Left lung (tissue), 10 donors: Measurements from ENCODE around the gene SIN3B. TPM values are rescaled to one million over a fixed set of nuclear protein-coding genes. Genes with fewer than 3 reads are reported as not detected.

Source experiments
- ATAC-seq: fragments of 200-7000 bp; cut with Tn5 transposase; one replicate; pipeline ENCODE4 v1.9.1; 2020; ENCODE audit warnings: moderate library complexity
- DNase-seq, 4 donors: peaks; one replicate each; pipeline ENCODE4 v3.0.0-alpha.2; 2013 to 2020
- H3K27ac ChIP-seq, 2 donors: fragments of 200-600 bp; sonication (generic) in 1 of 2; one replicate each; pipeline versions ENCODE4 v1.5.0 to v1.8.0; 2020 to 2021
- H3K27me3 ChIP-seq, 2 donors: fragments of 200-600 bp; sonication (generic) in 1 of 2; one replicate each; pipeline versions ENCODE4 v1.5.0 to v1.8.0; 2020 to 2021
- H3K36me3 ChIP-seq, 2 donors: fragments of 200-600 bp; sonication (generic) in 1 of 2; one replicate each; pipeline versions ENCODE4 v1.5.0 to v1.8.0; 2020 to 2021
- H3K4me1 ChIP-seq, 2 donors: fragments of 200-600 bp; one replicate each; pipeline ENCODE4 v1.8.0; 2021
- H3K4me3 ChIP-seq, 2 donors: fragments of 200-600 bp; sonication (generic) in 1 of 2; one replicate each; pipeline versions ENCODE4 v1.5.0 to v1.8.0; 2020 to 2021; ENCODE audit warnings: mild to moderate bottlenecking in 1 of 2
- H3K9me3 ChIP-seq, 2 donors: fragments of 200-600 bp; sonication (generic) in 1 of 2; one replicate each; pipeline versions ENCODE4 v1.5.0 to v1.8.0; 2020 to 2021
- CTCF ChIP-seq, 2 donors: fragments of 200-600 bp; sonication (generic) in 1 of 2; IDR thresholded peaks; one replicate each; pipeline versions ENCODE4 v1.5.0 to v1.8.0; 2021; ENCODE audit warnings: antibody characterized with exemption in 2 of 2
- intact Hi-C, 2 donors: fragments of 100-400 bp; cut with DNase I; formaldehyde crosslinking; loops; one replicate each; pipeline versions ENCODE4 v1.11.2 to v1.14.2; 2022
- polyA plus RNA-seq, 6 donors: library from polyadenylated mRNA; unstranded; fragments of 120-200 nt; gene quantifications; one replicate each; pipeline ENCODE4 v1.2.1, GENCODE V29; 2013; ENCODE audit not compliant: insufficient read length in 6 of 6
- total RNA-seq, 2 donors: library from RNA; stranded (reverse); fragmentation: NEBNext Ultra II Directional; extraction: Animal tissue kit (Norgen Biotek cat#: 25700); gene quantifications; one replicate each; pipeline ENCODE4 v1.2.1, GENCODE V29; 2021
- donor health status: DM: no; HTN: yes; CAD: no.
- donor health status: DM: no; HTN: no; CAD: no.

SIN3B gene
- total and polyA plus RNA-seq, 8 donors, result 46.3 to 91.1 (median 69.5) TPM

- Histone ChIP-seq H3K4me1 (peaks cover 0 to 44% of the 10 kb centered on the region in 2 donors), H3K4me3 (no peak overlapping the region), H3K9me3 (no peaks in the 10 kb centered on the region), H3K27me3 (peaks cover 0 to 60% of the 10 kb centered on the region in 2 donors), H3K36me3 (no peaks in the 10 kb centered on the region), H3K27ac (no peak overlapping the region)
- no peak for TF ChIP-seq CTCF (IDR thresholded peaks at IDR 0.05)
- no peak for ATAC-seq
- intact Hi-C loops, result no loop called here
- DNase-seq, result no peak
Measured at GRCh38 chr19:16891696-16892382, 62.6 kb downstream of the SIN3B start.

GRCh38 chr19:16892436-16892835 is 63.2 kb downstream of the SIN3B start:
- DNase-seq, result peak in 1 of 4 donors; percentile 49
- no peaks in the 10 kb centered on the region for H3K36me3 ChIP-seq
- H3K27me3 ChIP-seq, result peaks cover 0 to 56% of the 10 kb centered on the region in 2 donors
- no peak overlapping the region for H3K27ac ChIP-seq
- no peak for ATAC-seq
- no peak for TF ChIP-seq CTCF (IDR thresholded peaks at IDR 0.05)
- intact Hi-C loops, result no loop called here
- peaks cover 0 to 38% of the 10 kb centered on the region in 2 donors for H3K4me1 ChIP-seq
- no peak overlapping the region for H3K4me3 ChIP-seq
- no peaks in the 10 kb centered on the region for H3K9me3 ChIP-seq

- DNase-seq, result peak in 1 of 4 donors; percentile 66
- Histone ChIP-seq H3K9me3 (no peaks in the 10 kb centered on the region), H3K4me3 (no peak overlapping the region), H3K27me3 (peaks cover 0 to 56% of the 10 kb centered on the region in 2 donors), H3K4me1 (peaks cover 0 to 33% of the 10 kb centered on the region in 2 donors), H3K27ac (peak overlapping the region in 1 of 2 donors; percentile 42), H3K36me3 (no peaks in the 10 kb centered on the region)
- intact Hi-C loops, result no loop called here
- ATAC-seq, result no peak
- no peak for TF ChIP-seq CTCF (IDR thresholded peaks at IDR 0.05)
Measured at GRCh38 chr19:16892868-16893685, 63.9 kb downstream of the SIN3B start.

DNA sequence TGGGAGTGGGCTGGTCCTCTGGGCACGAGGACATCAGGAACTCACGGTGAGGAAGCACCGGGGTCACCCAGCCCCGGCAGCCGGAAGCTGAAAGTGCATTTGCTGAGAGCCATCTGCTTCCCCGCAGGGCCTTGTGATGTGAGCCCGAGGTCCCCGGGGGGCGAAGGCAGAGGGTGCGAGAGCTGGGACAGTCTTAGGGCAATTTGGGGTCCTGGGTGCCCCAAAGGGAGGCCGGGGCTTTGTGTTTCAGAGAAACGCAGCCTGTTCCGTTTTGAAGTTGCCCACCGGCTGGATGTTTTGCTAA is 64.4 kb downstream of the SIN3B start:
- intact Hi-C loops, result no loop called here
- Histone ChIP-seq H3K36me3 (no peaks in the 10 kb centered on the region), H3K27me3 (peaks cover 0 to 52% of the 10 kb centered on the region in 2 donors), H3K4me1 (peaks cover 0 to 27% of the 10 kb centered on the region in 2 donors), H3K27ac (peak overlapping the region in 1 of 2 donors; percentile 42), H3K4me3 (no peak overlapping the region), H3K9me3 (no peaks in the 10 kb centered on the region)
- TF ChIP-seq CTCF (IDR thresholded peaks at IDR 0.05), result no peak
- DNase-seq (peak in 1 of 4 donors; percentile 78), ATAC-seq (no peak)

DNA sequence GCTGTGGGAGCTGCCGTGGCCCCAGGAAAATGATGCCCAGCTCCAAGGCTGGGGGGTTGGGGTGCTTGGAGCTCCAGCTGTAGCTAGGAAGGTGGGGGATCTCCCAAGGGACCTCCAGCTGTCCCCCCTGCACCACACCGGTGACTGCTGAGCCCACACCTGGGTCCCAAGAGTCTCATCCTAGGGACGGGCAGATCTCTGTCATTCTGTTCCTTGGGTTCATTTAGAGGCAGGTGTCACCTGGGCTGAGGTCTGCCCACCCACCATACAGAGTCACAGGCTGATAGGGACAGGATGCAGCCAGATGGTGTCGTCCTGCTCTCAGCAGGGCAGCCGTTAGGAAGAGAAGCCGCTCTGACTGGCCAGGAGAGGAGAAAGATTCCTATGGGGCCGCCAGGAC is 64.9 kb downstream of the SIN3B start:
- H3K36me3 ChIP-seq, result no peaks in the 10 kb centered on the region
- peak in 1 of 4 donors; percentile 57 for DNase-seq
- no peak for ATAC-seq
- no peaks in the 10 kb centered on the region for H3K9me3 ChIP-seq
- H3K4me3 ChIP-seq, result no peak overlapping the region
- peaks cover 0 to 23% of the 10 kb centered on the region in 2 donors for H3K4me1 ChIP-seq
- intact Hi-C loops, result no loop called here
- H3K27me3 ChIP-seq, result peaks cover 0 to 47% of the 10 kb centered on the region in 2 donors
- no peak for TF ChIP-seq CTCF (IDR thresholded peaks at IDR 0.05)
- peak overlapping the region in 1 of 2 donors; percentile 42 for H3K27ac ChIP-seq
